Neural progenitor cell (in vitro differentiated cells): ENCODE results near the gene C17orf113. TPM values are rescaled to one million over a fixed set of nuclear protein-coding genes. Genes with fewer than 3 reads are reported as not detected.
"Not testable (repeated sequence)": the region's sequence is repeated elsewhere in the genome, so short reads cannot be mapped to it uniquely, and the experiment has no call there.

ENCODE experiments used
- DNase-seq: peaks from one replicate; pipeline ENCODE4 v3.0.0-alpha.2; 2016; ENCODE audit warnings: low spot score
- H2AFZ ChIP-seq: fragments of 200-600 bp; sonication (generic); replicated peaks from 2 replicates; pipeline ENCODE4 v1.6.1; 2016; ENCODE audit warnings: antibody characterized with exemption
- H3F3A ChIP-seq: fragments of 200-600 bp; sonication (generic); 2 replicates; pipeline ENCODE4 v1.6.1; 2016; ENCODE audit warnings: antibody characterized with exemption, low read depth
- H3K27ac ChIP-seq: fragments of 200-600 bp; sonication (generic); 2 replicates; pipeline ENCODE4 v1.5.1; 2016; ENCODE audit warnings: mild to moderate bottlenecking
- H3K27me3 ChIP-seq: fragments of 200-600 bp; sonication (generic); 2 replicates; pipeline ENCODE4 v1.6.1; 2016; ENCODE audit warnings: mild to moderate bottlenecking, moderate library complexity
- H3K36me3 ChIP-seq: fragments of 200-600 bp; sonication (generic); 2 replicates; pipeline ENCODE4 v1.5.1; 2016
- H3K4me1 ChIP-seq: fragments of 200-600 bp; sonication (generic); 2 replicates; pipeline ENCODE4 v1.6.1; 2016; ENCODE audit warnings: mixed run types
- H3K4me2 ChIP-seq: fragments of 200-600 bp; sonication (generic); 2 replicates; pipeline ENCODE4 v1.6.1; 2016
- H3K4me3 ChIP-seq: fragments of 200-600 bp; sonication (generic); 2 replicates; pipeline ENCODE4 v1.5.1; 2016
- H3K79me2 ChIP-seq: fragments of 200-600 bp; sonication (generic); 2 replicates; pipeline ENCODE4 v1.6.1; 2016; ENCODE audit warnings: low read depth
- H3K9ac ChIP-seq: fragments of 200-600 bp; sonication (generic); 2 replicates; pipeline ENCODE4 v1.6.1; 2016
- H3K9me3 ChIP-seq: fragments of 200-600 bp; sonication (generic); 2 replicates; pipeline ENCODE4 v1.5.1; 2016; ENCODE audit warnings: low read depth
- H4K20me1 ChIP-seq: fragments of 200-600 bp; sonication (generic); 2 replicates; pipeline ENCODE4 v1.6.1; 2016; ENCODE audit warnings: low read depth
- H3K27ac Mint-ChIP-seq: 3 replicates; pipeline ENCODE4 v1.8.0; 2021; ENCODE audit warnings: mixed read lengths
- H3K27me3 Mint-ChIP-seq: 2 replicates; pipeline ENCODE4 v1.8.0; 2022; ENCODE audit warnings: low read depth, mild to moderate bottlenecking, inconsistent platforms, moderate library complexity, mixed read lengths; ENCODE audit not compliant: insufficient read depth
- H3K36me3 Mint-ChIP-seq: 3 replicates; pipeline ENCODE4 v1.8.0; 2021; ENCODE audit warnings: mixed read lengths
- H3K4me1 Mint-ChIP-seq: 3 replicates; pipeline ENCODE4 v1.8.0; 2021; ENCODE audit warnings: mixed read lengths
- H3K4me3 Mint-ChIP-seq: 3 replicates; pipeline ENCODE4 v1.8.0; 2021; ENCODE audit warnings: mild to moderate bottlenecking, moderate library complexity, mixed read lengths
- H3K9me3 Mint-ChIP-seq: 3 replicates; pipeline ENCODE4 v1.8.0; 2020; ENCODE audit warnings: mixed read lengths
- EZH2 ChIP-seq: fragments of 200-600 bp; sonication (generic); IDR thresholded peaks from 2 replicates; pipeline ENCODE4 v1.6.1; 2017; ENCODE audit warnings: antibody characterized with exemption, mild to moderate bottlenecking, moderate library complexity
- EZH2phosphoT487 ChIP-seq: fragments of 200-600 bp; sonication (generic); IDR thresholded peaks from 2 replicates; pipeline ENCODE4 v1.6.1; 2017; ENCODE audit warnings: antibody characterized with exemption
- total RNA-seq: library from RNA; depleted of rRNA; stranded (reverse); fragments of >200 nt; gene quantifications from 2 replicates; pipeline ENCODE4 v1.2.3, GENCODE V29; 2015; ENCODE audit warnings: low replicate concordance
- TF ChIP-seq, protein P1 (sequence below): fragments of 200-600 bp; sonication (generic); IDR thresholded peaks from 2 replicates; pipeline ENCODE4 v1.5.1; 2017; ENCODE audit warnings: antibody characterized with exemption, mild to moderate bottlenecking

Gene C17orf113
- total RNA-seq, 1 donor from 2014 or later, result 2.2 TPM

DNA sequence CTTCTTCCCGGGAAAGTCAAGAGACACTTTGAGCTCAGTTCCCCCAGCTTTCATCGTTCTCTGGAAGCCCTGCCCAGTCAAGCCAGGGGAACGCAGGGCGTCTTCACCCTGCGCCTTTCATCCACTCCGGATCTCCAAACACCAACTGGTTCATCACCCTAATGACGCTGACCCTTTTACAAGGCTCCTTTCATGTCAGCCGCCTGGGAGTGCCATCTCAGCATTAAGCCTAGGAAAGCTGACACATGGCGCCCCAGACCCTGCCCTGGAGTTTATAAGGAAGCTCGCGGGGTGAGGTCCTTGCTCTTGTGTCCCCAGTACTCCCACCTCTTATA lies 32.6 kb downstream of the C17orf113 start:
- H3K27me3 ChIP-seq, result no peaks in the 10 kb centered on the region
- H3K79me2 ChIP-seq, result peaks cover 62% of the 10 kb centered on the region
- peak overlapping the region; percentile 87 for H3K4me2 ChIP-seq
- peak overlapping the region; percentile 1 for H3K9ac ChIP-seq
- TF ChIP-seq EZH2phosphoT487, result no peak
- TF ChIP-seq EZH2, result no peak
- TF ChIP-seq, protein P1, sequence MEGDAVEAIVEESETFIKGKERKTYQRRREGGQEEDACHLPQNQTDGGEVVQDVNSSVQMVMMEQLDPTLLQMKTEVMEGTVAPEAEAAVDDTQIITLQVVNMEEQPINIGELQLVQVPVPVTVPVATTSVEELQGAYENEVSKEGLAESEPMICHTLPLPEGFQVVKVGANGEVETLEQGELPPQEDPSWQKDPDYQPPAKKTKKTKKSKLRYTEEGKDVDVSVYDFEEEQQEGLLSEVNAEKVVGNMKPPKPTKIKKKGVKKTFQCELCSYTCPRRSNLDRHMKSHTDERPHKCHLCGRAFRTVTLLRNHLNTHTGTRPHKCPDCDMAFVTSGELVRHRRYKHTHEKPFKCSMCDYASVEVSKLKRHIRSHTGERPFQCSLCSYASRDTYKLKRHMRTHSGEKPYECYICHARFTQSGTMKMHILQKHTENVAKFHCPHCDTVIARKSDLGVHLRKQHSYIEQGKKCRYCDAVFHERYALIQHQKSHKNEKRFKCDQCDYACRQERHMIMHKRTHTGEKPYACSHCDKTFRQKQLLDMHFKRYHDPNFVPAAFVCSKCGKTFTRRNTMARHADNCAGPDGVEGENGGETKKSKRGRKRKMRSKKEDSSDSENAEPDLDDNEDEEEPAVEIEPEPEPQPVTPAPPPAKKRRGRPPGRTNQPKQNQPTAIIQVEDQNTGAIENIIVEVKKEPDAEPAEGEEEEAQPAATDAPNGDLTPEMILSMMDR, result no peak
- Mint-ChIP-seq H3K4me3 (peak overlapping the region; percentile 97), H3K27me3 (peaks cover 5% of the 10 kb centered on the region), H3K27ac (peak overlapping the region; percentile 94), H3K4me1 (peaks cover 50% of the 10 kb centered on the region), H3K36me3 (peaks cover 14% of the 10 kb centered on the region), H3K9me3 (no peaks in the 10 kb centered on the region)
- H3K36me3 ChIP-seq, result no peaks in the 10 kb centered on the region
- H3K4me1 ChIP-seq, result peaks cover 14% of the 10 kb centered on the region
- DNase-seq, result peak; percentile 74
- H4K20me1 ChIP-seq, result peaks cover 16% of the 10 kb centered on the region
- peak overlapping the region; percentile 82 for H2AFZ ChIP-seq
- H3K27ac ChIP-seq, result peak overlapping the region; percentile 40
- H3F3A ChIP-seq, result peaks cover 62% of the 10 kb centered on the region
- H3K4me3 ChIP-seq, result peak overlapping the region; percentile 93
- no peaks in the 10 kb centered on the region for H3K9me3 ChIP-seq

DNA sequence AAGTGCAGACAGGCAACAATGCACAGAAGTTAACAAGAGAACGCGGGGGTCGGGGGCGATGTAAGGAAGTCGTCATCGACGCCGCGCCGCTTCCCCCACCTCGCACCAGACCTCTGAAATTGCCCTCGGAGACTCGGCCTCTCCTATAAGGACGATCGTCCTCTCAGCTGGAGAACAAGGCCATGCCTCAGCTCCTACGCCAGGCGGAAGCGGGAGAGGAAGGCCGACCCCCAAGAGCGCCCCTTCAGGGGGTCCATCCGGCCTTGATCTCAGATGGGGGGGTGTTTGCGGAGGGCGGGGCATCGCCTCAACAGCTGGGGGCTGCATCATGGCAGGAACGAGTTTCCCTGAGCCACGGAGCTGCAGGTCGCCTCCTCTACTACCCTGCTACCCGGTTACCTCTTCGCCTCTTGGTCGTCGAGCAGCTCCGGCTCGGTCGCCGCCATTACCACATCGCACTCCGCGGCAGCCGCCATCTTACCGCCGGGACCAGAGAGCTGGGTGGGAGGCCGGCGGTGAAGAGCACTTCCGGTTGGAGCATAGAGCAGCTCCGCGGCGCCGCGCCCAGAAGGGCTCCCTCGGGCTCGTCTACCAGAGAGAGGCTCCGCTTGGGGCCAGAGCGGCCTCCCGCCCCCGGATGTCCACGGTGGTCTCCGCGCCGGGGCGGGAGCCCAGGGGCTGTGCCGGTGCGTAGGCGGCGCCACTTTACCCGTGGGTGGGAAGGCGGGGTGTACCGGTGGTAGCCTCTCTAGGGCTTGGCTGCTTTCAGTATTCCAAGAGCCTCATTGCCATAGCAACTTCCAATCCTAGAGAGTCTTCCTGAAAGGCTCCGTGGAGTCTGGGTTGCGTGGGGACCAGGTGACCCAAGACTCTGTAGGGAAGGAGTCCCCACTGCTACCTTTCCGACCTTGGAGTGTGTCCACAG lies 33.2 kb downstream of the C17orf113 start, which contains the start of gene DNAJC7:
Gene DNAJC7 (minus strand): TSS at position 499 of the 925 bp plus-strand sequence. CDS start 23 bp downstream, at position 476.
- Histone ChIP-seq H3F3A (peaks cover 63% of the 10 kb centered on the region), H3K36me3 (no peaks in the 10 kb centered on the region), H3K27me3 (no peaks in the 10 kb centered on the region), H3K4me1 (peaks cover 18% of the 10 kb centered on the region), H2AFZ (peak within 1 kb of the TSS; percentile 84), H3K4me3 (peak within 1 kb of the TSS; percentile 93), H3K9me3 (no peaks in the 10 kb centered on the region), H4K20me1 (peaks cover 23% of the 10 kb centered on the region), H3K9ac (peak within 1 kb of the TSS; percentile 92), H3K79me2 (peaks cover 68% of the 10 kb centered on the region), H3K27ac (peak within 1 kb of the TSS; percentile 73), H3K4me2 (peak within 1 kb of the TSS; percentile 98)
- H3K36me3 Mint-ChIP-seq, result peaks cover 12% of the 10 kb centered on the region
- peak; percentile 97 for DNase-seq
- TF ChIP-seq, protein P1, result no peak
- TF ChIP-seq EZH2phosphoT487 (no peak), EZH2 (no peak)
- no peaks in the 10 kb centered on the region for H3K9me3 Mint-ChIP-seq
- H3K4me1 Mint-ChIP-seq, result peaks cover 56% of the 10 kb centered on the region
- H3K27ac Mint-ChIP-seq, result peak within 1 kb of the TSS; percentile 99
- peaks cover 5% of the 10 kb centered on the region for H3K27me3 Mint-ChIP-seq
- H3K4me3 Mint-ChIP-seq, result peak within 1 kb of the TSS; percentile 97

DNA sequence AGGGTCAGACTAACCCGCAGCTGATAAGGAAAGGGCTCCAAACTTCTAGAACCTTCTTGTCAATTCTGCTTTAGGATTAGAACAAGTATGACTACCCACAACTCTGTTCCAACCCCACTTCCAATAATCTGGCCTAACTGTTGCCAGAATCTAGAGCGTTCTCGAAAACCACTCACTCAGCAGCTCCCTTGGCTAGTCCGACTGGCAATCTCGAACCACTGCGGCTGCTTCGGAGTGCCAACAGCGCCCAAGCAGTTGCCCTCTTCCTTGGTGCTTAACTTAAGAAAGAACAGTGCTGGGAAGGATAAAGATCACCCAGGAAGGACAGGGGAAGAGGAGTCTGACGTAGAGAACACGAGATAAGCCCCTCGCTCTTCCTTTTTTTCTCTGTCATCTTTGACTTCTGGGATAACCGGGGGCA lies 34.0 kb downstream of the C17orf113 start:
- H3K4me1 ChIP-seq, result peaks cover 22% of the 10 kb centered on the region

DNA sequence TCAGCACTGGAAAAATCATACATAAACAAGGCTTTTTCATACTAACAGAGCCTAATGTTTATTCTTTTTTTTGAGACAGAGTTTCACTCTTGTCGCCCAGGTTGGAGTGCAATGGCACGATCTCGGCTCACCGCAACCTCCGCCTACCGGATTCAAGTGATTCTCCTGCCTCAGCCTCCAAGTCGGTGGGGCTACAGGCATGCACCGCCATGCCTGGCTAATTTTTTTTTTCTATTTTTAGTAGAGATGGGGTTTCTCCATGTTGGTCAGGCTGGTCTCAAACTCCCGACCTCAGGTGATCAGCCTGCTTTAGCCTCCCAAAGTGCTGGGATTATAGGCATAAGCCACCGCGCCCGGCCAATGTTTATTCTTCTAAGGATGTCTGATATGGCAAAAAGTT lies 36.7 kb downstream of the C17orf113 start:
- peaks cover 36% of the 10 kb centered on the region for H4K20me1 ChIP-seq
- peaks cover 26% of the 10 kb centered on the region for H3K36me3 Mint-ChIP-seq
- peak overlapping the region; percentile 24 for H3K27ac Mint-ChIP-seq
- H3K79me2 ChIP-seq, result peaks cover 84% of the 10 kb centered on the region
- not testable (repeated sequence) for H3K27ac ChIP-seq, H3K9me3 Mint-ChIP-seq, DNase-seq, H3K9ac ChIP-seq, H3K36me3 ChIP-seq, H3K27me3 ChIP-seq, H2AFZ ChIP-seq, H3K27me3 Mint-ChIP-seq, H3K4me3 ChIP-seq, H3K9me3 ChIP-seq, H3K4me3 Mint-ChIP-seq
- H3K4me1 Mint-ChIP-seq, result peaks cover 50% of the 10 kb centered on the region
- H3F3A ChIP-seq, result peaks cover 73% of the 10 kb centered on the region
- H3K4me2 ChIP-seq, result peak overlapping the region; percentile 5
- H3K4me1 ChIP-seq, result peaks cover 20% of the 10 kb centered on the region

More for the DNA sequence above, 34.0 kb downstream of the C17orf113 start:
- TF ChIP-seq EZH2, result no peak
- TF ChIP-seq, protein P1, result no peak
- no peak for TF ChIP-seq EZH2phosphoT487
- peaks cover 70% of the 10 kb centered on the region for H3F3A ChIP-seq
- peak; percentile 17 for DNase-seq
- no peaks in the 10 kb centered on the region for H3K27me3 ChIP-seq
- Mint-ChIP-seq H3K4me1 (peaks cover 61% of the 10 kb centered on the region), H3K27ac (peak overlapping the region; percentile 99), H3K9me3 (no peaks in the 10 kb centered on the region), H3K27me3 (peaks cover 5% of the 10 kb centered on the region), H3K36me3 (peaks cover 13% of the 10 kb centered on the region), H3K4me3 (peak overlapping the region; percentile 97)
- peak overlapping the region; percentile 92 for H3K9ac ChIP-seq
- H3K4me3 ChIP-seq, result peak overlapping the region; percentile 93
- peak overlapping the region; percentile 98 for H3K4me2 ChIP-seq
- no peaks in the 10 kb centered on the region for H3K9me3 ChIP-seq
- H3K36me3 ChIP-seq, result no peaks in the 10 kb centered on the region
- H4K20me1 ChIP-seq, result peaks cover 25% of the 10 kb centered on the region
- H3K27ac ChIP-seq, result no peak overlapping the region
- peaks cover 73% of the 10 kb centered on the region for H3K79me2 ChIP-seq
- peak overlapping the region; percentile 84 for H2AFZ ChIP-seq

DNA sequence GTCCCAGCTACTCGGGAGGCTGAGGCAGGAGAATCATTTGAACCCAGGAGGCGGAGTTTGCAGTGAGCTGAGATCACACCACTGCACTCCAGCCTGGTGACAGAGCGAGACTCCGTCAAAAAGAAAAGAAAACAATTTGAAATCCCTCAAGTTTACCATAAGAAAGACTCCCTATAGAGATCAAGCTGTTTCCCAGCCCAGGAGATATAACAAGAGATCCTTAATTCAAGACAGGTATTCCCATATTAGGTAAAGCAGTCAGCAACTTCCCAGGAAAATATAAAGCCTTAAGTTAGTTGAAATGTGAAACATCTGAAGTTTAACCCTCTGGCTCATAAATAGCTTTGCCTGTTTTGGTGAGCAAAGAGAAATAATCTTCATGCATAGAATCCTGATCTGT lies 38.0 kb downstream of the C17orf113 start:
- H3K4me2 ChIP-seq, H2AFZ ChIP-seq, H3K9me3 Mint-ChIP-seq, H3K27me3 ChIP-seq, H3K4me3 Mint-ChIP-seq, H3K9ac ChIP-seq, H3K36me3 ChIP-seq, H3K4me3 ChIP-seq, H3K9me3 ChIP-seq, DNase-seq, H3K27ac ChIP-seq, H3K27me3 Mint-ChIP-seq: not testable (repeated sequence)
- peaks cover 60% of the 10 kb centered on the region for H3F3A ChIP-seq
- Mint-ChIP-seq H3K4me1 (peaks cover 41% of the 10 kb centered on the region), H3K36me3 (peaks cover 26% of the 10 kb centered on the region), H3K27ac (peak overlapping the region; percentile 66)
- peaks cover 98% of the 10 kb centered on the region for H3K79me2 ChIP-seq
- peaks cover 20% of the 10 kb centered on the region for H3K4me1 ChIP-seq
- peaks cover 41% of the 10 kb centered on the region for H4K20me1 ChIP-seq
